ENCODE measurements around the gene KCNIP3. TPM values are rescaled to one million over a fixed set of nuclear protein-coding genes. Genes with fewer than 3 reads are reported as not detected.

The KCNIP3 gene
- total and polyA plus RNA-seq, 4 donors, result 0.26 to 1.1 (median 0.62) TPM

DNA sequence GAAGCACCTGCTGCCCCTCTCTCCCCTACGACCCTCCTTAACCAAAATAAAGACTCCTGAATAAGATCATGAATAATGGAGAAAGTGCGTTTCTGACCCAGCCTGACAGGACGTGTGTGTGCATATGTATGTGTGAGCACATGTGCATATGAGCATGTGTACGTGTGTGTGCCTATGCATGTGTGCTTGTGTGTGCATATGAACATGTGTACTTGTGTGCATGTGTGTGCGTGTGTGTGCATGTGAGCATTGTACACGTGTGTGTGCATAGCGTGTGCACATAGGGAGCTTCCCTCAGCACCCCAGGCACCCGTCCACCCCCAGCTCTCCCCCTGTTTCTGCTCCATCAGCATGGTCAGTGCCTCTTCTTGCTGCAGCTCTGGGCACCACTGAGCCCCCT lies 10.7 kb downstream of the KCNIP3 start:
- WGBS, result 85% methylated on average over 8 of the region's 8 CpGs

DNA sequence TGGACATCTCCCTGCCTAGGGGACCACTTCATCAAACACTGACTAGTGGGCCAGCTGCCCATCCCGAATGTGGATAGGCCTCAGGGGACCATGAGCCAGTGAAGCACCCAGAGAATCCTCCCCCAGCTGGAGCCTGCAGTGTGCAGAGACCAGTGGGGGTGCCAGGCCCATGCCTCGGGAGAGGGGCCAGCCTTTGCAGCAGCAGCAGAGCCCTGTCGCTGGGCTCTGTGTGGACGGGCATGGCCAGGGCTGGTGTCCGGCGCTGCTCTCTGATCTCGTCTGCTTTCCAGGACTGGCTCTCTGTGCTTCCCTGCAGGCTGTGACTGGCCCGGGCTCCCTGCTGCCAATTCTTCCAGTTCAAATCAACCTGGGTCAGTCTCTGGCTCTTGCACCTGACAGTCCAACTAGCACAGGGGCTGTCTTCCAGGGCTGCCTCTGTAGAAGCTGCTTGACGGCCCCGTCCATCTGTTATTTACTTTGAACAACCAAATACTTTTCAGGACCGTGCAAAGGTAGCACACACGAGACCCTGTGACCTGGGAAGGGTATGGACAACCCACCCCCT lies 11.4 kb downstream of the KCNIP3 start:
- TF ChIP-seq TAF1 (conservative IDR thresholded peaks at IDR 0.05), result no peak
- no peak for TF ChIP-seq FOXA1 (IDR thresholded peaks at IDR 0.05)
- TF ChIP-seq, protein P1, sequence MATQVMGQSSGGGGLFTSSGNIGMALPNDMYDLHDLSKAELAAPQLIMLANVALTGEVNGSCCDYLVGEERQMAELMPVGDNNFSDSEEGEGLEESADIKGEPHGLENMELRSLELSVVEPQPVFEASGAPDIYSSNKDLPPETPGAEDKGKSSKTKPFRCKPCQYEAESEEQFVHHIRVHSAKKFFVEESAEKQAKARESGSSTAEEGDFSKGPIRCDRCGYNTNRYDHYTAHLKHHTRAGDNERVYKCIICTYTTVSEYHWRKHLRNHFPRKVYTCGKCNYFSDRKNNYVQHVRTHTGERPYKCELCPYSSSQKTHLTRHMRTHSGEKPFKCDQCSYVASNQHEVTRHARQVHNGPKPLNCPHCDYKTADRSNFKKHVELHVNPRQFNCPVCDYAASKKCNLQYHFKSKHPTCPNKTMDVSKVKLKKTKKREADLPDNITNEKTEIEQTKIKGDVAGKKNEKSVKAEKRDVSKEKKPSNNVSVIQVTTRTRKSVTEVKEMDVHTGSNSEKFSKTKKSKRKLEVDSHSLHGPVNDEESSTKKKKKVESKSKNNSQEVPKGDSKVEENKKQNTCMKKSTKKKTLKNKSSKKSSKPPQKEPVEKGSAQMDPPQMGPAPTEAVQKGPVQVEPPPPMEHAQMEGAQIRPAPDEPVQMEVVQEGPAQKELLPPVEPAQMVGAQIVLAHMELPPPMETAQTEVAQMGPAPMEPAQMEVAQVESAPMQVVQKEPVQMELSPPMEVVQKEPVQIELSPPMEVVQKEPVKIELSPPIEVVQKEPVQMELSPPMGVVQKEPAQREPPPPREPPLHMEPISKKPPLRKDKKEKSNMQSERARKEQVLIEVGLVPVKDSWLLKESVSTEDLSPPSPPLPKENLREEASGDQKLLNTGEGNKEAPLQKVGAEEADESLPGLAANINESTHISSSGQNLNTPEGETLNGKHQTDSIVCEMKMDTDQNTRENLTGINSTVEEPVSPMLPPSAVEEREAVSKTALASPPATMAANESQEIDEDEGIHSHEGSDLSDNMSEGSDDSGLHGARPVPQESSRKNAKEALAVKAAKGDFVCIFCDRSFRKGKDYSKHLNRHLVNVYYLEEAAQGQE (IDR thresholded peaks at IDR 0.05), result no peak
- TF ChIP-seq, protein P2, sequence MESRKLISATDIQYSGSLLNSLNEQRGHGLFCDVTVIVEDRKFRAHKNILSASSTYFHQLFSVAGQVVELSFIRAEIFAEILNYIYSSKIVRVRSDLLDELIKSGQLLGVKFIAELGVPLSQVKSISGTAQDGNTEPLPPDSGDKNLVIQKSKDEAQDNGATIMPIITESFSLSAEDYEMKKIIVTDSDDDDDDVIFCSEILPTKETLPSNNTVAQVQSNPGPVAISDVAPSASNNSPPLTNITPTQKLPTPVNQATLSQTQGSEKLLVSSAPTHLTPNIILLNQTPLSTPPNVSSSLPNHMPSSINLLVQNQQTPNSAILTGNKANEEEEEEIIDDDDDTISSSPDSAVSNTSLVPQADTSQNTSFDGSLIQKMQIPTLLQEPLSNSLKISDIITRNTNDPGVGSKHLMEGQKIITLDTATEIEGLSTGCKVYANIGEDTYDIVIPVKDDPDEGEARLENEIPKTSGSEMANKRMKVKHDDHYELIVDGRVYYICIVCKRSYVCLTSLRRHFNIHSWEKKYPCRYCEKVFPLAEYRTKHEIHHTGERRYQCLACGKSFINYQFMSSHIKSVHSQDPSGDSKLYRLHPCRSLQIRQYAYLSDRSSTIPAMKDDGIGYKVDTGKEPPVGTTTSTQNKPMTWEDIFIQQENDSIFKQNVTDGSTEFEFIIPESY (IDR thresholded peaks at IDR 0.05), result no peak
- TF ChIP-seq FOXA2 (IDR thresholded peaks at IDR 0.05), result no peak
- TF ChIP-seq, protein P3, sequence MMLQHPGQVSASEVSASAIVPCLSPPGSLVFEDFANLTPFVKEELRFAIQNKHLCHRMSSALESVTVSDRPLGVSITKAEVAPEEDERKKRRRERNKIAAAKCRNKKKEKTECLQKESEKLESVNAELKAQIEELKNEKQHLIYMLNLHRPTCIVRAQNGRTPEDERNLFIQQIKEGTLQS (IDR thresholded peaks at IDR 0.05), result no peak
- no peak for TF ChIP-seq YY1 (IDR thresholded peaks at IDR 0.05)
- TF ChIP-seq, protein P4, sequence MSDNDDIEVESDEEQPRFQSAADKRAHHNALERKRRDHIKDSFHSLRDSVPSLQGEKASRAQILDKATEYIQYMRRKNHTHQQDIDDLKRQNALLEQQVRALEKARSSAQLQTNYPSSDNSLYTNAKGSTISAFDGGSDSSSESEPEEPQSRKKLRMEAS (IDR thresholded peaks at IDR 0.05), result no peak
- no peak for TF ChIP-seq SP1 (IDR thresholded peaks at IDR 0.05)
- TF ChIP-seq HNF4G (IDR thresholded peaks at IDR 0.05), result no peak
- TF ChIP-seq, protein P5, sequence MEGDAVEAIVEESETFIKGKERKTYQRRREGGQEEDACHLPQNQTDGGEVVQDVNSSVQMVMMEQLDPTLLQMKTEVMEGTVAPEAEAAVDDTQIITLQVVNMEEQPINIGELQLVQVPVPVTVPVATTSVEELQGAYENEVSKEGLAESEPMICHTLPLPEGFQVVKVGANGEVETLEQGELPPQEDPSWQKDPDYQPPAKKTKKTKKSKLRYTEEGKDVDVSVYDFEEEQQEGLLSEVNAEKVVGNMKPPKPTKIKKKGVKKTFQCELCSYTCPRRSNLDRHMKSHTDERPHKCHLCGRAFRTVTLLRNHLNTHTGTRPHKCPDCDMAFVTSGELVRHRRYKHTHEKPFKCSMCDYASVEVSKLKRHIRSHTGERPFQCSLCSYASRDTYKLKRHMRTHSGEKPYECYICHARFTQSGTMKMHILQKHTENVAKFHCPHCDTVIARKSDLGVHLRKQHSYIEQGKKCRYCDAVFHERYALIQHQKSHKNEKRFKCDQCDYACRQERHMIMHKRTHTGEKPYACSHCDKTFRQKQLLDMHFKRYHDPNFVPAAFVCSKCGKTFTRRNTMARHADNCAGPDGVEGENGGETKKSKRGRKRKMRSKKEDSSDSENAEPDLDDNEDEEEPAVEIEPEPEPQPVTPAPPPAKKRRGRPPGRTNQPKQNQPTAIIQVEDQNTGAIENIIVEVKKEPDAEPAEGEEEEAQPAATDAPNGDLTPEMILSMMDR (IDR thresholded peaks at IDR 0.05; ENCODE audit: low read depth, low read length, missing input control), result no peak
- no peak for TF ChIP-seq JUND (IDR thresholded peaks at IDR 0.05)
- no peak for TF ChIP-seq HNF4A (conservative IDR thresholded peaks at IDR 0.05)
- Histone ChIP-seq H3K27me3 (ENCODE audit: control insufficient read depth in 4 of 4, insufficient read depth in 4 of 4, low read length in 3 of 4) (no peaks in the 10 kb centered on the region), H3K36me3 (ENCODE audit: control insufficient read depth in 4 of 4, insufficient read depth in 3 of 4, low read depth in 1 of 4, low read length in 3 of 4) (no peaks in the 10 kb centered on the region), H3K4me3 (ENCODE audit: low read depth in 1 of 3, low read length in 3 of 3) (no peak overlapping the region), H3K27ac (ENCODE audit: low read depth in 1 of 2, low read length in 2 of 2) (no peak overlapping the region), H3K4me1 (ENCODE audit: control insufficient read depth in 4 of 4, insufficient read depth in 4 of 4, low read length in 3 of 4) (peaks cover 7 to 20% (median 18%) of the 10 kb centered on the region in 4 donors), H3K9ac (ENCODE audit: low read depth in 1 of 2, low read length in 2 of 2) (no peak overlapping the region), H3K9me3 (ENCODE audit: control insufficient read depth in 4 of 4, low read length in 3 of 4) (no peaks in the 10 kb centered on the region)
- no peak for DNase-seq (ENCODE audit: low spot score)
- 89% methylated on average over 12 of the region's 12 CpGs for WGBS

More for the DNA sequence above, 10.7 kb downstream of the KCNIP3 start:
- Histone ChIP-seq H3K9me3 (ENCODE audit: control insufficient read depth in 4 of 4, low read length in 3 of 4) (no peaks in the 10 kb centered on the region), H3K4me1 (ENCODE audit: control insufficient read depth in 4 of 4, insufficient read depth in 4 of 4, low read length in 3 of 4) (peaks cover 7 to 20% (median 18%) of the 10 kb centered on the region in 4 donors), H3K36me3 (ENCODE audit: control insufficient read depth in 4 of 4, insufficient read depth in 3 of 4, low read depth in 1 of 4, low read length in 3 of 4) (no peaks in the 10 kb centered on the region), H3K9ac (ENCODE audit: low read depth in 1 of 2, low read length in 2 of 2) (no peak overlapping the region), H3K27me3 (ENCODE audit: control insufficient read depth in 4 of 4, insufficient read depth in 4 of 4, low read length in 3 of 4) (no peaks in the 10 kb centered on the region), H3K27ac (ENCODE audit: low read depth in 1 of 2, low read length in 2 of 2) (no peak overlapping the region), H3K4me3 (ENCODE audit: low read depth in 1 of 3, low read length in 3 of 3) (no peak overlapping the region)
- no peak for DNase-seq (ENCODE audit: low spot score)
- TF ChIP-seq, protein P5 (IDR thresholded peaks at IDR 0.05; ENCODE audit: low read depth, low read length, missing input control), result no peak
- TF ChIP-seq, protein P2 (IDR thresholded peaks at IDR 0.05), result no peak
- TF ChIP-seq HNF4A (conservative IDR thresholded peaks at IDR 0.05) (no peak), JUND (IDR thresholded peaks at IDR 0.05) (no peak), RXRA (IDR thresholded peaks at IDR 0.05) (no peak), FOXA2 (IDR thresholded peaks at IDR 0.05) (no peak), YY1 (IDR thresholded peaks at IDR 0.05) (no peak), TAF1 (conservative IDR thresholded peaks at IDR 0.05) (no peak)

All from liver (tissue), 9 donors.